Suprapubic skin (tissue), 4 donors: ENCODE data around the gene SCFD2.

Experiments used
- CTCF ChIP-seq, 2 donors: fragments of 200-600 bp in 1 of 2; fragments of 450-650 bp in 1 of 2; sonication (generic) in 1 of 2; IDR thresholded peaks; one replicate each; pipeline ENCODE4 v1.5.1; 2016 to 2019; ENCODE audit warnings: antibody characterized with exemption in 2 of 2, mild to moderate bottlenecking in 1 of 2, moderate library complexity in 1 of 2
- EP300 ChIP-seq: sonication (generic); formaldehyde crosslinking; IDR thresholded peaks from one replicate; pipeline ENCODE4 v1.6.1; 2017; ENCODE audit warnings: antibody characterized with exemption
- POLR2A ChIP-seq, 2 donors: fragments of 450-650 bp; IDR thresholded peaks; one replicate each; pipeline ENCODE4 v1.6.1; 2017; ENCODE audit warnings: antibody characterized with exemption in 2 of 2, mild to moderate bottlenecking in 2 of 2, moderate library complexity in 2 of 2
- POLR2AphosphoS5 ChIP-seq, 3 donors: sonication (generic); formaldehyde crosslinking; IDR thresholded peaks; one replicate each; pipeline ENCODE4 v1.6.1; 2017; ENCODE audit warnings: antibody characterized with exemption in 3 of 3

- TF ChIP-seq CTCF (IDR thresholded peaks at IDR 0.05) (no peak), POLR2A (IDR thresholded peaks at IDR 0.05) (no peak), EP300 (no peak), POLR2AphosphoS5 (IDR thresholded peaks at IDR 0.05) (no peak)
Observed at GRCh38 chr4:53005808-53006207, 360.1 kb downstream of the SCFD2 start.
